Spleen (tissue), 7 donors: ENCODE results near the gene TAOK1.

ENCODE experiments used
- POLR2A ChIP-seq, 3 donors: fragments of 450-650 bp; IDR thresholded peaks; one replicate each; pipeline ENCODE4 v1.5.1; 2017; ENCODE audit warnings: antibody characterized with exemption in 3 of 3, mild to moderate bottlenecking in 1 of 3
- TF ChIP-seq, protein P1 (sequence below), 11 experiments: fragments of 200-600 bp in 7 of 11; fragments of 450-650 bp in 4 of 11; sonication (generic) in 4 of 11; IDR thresholded peaks in 8 of 11; conservative IDR thresholded peaks in 3 of 11; 1 replicate in 7 of 11; 2 replicates in 4 of 11; pipeline versions ENCODE4 v1.4.0 to v1.8.0; 2016 to 2021; ENCODE audit warnings: antibody characterized with exemption in 11 of 11, inconsistent platforms in 4 of 11, mild to moderate bottlenecking in 1 of 11
- donor health status: DM: no; HTN: no; CAD: no; lungs with moderate emphysema.
- donor health status: DM: no; HTN: no; CAD: no.
- donor health status: DM: no; HTN: no; CAD: no.

DNA sequence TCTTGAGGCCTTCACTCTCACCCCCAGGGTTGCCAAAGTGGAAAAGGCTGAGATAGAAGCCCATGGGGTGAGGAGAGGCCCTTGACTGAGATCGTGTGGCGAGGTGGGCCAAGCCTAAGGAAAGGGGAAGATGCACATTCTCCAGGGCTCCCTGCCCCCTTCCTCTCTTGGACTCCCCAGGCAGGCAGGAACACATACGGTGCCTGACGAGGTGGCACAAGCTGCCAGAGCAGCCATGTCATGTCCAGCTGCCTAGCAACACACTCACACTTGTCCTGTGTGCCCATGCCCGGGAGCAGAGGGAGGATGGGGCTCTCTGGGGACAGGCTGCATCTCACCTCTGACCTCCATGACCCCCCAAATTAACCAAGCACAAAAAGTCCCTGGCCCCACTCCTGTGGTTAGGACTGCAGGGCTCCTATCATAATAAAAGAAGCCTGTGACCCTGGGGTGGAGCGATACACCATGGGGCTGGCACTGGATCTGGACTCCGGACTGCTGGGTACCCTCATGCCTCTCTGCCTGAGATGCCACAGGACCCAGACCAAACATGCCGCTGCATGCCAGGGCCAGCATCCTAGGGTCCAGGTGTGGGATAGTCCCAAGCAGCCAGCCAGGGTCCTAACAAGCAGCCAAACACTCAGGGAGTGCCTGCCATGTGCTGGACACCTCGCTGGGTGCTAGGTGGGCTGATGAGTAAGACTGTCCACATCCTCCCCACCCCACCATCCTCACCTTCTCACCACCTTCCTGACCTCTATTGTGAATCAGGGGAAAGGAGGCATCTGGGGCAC lies 196.7 kb downstream of the TAOK1 start:
- TF ChIP-seq, protein P1, sequence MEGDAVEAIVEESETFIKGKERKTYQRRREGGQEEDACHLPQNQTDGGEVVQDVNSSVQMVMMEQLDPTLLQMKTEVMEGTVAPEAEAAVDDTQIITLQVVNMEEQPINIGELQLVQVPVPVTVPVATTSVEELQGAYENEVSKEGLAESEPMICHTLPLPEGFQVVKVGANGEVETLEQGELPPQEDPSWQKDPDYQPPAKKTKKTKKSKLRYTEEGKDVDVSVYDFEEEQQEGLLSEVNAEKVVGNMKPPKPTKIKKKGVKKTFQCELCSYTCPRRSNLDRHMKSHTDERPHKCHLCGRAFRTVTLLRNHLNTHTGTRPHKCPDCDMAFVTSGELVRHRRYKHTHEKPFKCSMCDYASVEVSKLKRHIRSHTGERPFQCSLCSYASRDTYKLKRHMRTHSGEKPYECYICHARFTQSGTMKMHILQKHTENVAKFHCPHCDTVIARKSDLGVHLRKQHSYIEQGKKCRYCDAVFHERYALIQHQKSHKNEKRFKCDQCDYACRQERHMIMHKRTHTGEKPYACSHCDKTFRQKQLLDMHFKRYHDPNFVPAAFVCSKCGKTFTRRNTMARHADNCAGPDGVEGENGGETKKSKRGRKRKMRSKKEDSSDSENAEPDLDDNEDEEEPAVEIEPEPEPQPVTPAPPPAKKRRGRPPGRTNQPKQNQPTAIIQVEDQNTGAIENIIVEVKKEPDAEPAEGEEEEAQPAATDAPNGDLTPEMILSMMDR (IDR thresholded peaks at IDR 0.05 in 8 of 11, conservative IDR thresholded peaks at IDR 0.05 in 3 of 11), result no peak
- TF ChIP-seq POLR2A (IDR thresholded peaks at IDR 0.05), result no peak
